Measurements from ENCODE around the gene MAPRE2. TPM values are rescaled to one million over a fixed set of nuclear protein-coding genes. Genes with fewer than 3 reads are reported as not detected.

Gene MAPRE2
- total RNA-seq, 1 donor from 2014 or later = 35.4 TPM

DNA sequence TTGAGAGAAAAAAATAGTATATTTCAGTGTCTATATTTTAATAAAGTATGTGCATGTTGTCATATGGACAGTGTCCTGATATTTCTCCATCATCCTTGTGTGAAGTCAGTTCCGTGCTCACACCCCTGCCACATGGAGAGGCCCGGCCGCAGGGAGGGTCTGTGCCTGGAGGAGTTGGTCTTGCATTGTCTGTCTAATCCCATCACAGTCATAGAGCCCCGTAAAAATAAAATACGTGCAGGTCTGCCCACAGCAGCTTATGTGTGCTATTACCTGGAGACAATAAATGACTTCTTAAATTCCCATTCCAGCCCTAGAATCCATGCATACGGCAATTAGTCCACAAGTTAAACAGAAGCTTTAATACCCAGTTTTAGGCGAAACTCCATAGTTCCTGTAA lies 20.1 kb downstream of the MAPRE2 start:
- intact Hi-C loops (cut with DNase I) = no loop called here
- no peak for DNase-seq

DNA sequence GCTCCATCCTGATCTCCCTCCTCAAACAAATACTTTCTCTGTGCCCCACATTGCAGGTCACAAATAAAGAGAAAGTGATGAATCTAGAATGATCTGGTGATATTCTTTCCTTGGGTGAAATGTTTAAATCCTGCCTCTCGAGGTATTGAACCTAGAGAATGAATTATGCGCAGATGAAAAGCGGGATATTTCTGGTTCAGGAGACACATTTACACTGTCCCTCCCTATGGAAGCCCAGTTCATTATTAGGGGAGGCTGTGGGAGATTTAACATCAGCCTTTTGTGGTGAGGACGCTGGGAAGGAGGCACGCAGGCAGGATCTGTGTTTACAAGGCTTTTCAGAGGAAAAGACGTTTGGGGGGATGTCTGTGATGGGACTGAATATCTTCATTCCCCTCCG lies 20.6 kb downstream of the MAPRE2 start:
- TF ChIP-seq, protein P1, sequence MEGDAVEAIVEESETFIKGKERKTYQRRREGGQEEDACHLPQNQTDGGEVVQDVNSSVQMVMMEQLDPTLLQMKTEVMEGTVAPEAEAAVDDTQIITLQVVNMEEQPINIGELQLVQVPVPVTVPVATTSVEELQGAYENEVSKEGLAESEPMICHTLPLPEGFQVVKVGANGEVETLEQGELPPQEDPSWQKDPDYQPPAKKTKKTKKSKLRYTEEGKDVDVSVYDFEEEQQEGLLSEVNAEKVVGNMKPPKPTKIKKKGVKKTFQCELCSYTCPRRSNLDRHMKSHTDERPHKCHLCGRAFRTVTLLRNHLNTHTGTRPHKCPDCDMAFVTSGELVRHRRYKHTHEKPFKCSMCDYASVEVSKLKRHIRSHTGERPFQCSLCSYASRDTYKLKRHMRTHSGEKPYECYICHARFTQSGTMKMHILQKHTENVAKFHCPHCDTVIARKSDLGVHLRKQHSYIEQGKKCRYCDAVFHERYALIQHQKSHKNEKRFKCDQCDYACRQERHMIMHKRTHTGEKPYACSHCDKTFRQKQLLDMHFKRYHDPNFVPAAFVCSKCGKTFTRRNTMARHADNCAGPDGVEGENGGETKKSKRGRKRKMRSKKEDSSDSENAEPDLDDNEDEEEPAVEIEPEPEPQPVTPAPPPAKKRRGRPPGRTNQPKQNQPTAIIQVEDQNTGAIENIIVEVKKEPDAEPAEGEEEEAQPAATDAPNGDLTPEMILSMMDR (IDR thresholded peaks at IDR 0.05) = no peak
- DNase-seq (no peak), ATAC-seq (no peak)
- intact Hi-C loops (cut with DNase I) = no loop called here
- no peaks in the 10 kb centered on the region for H3K9me3 ChIP-seq
- H3K27me3 ChIP-seq = no peaks in the 10 kb centered on the region
- no peak overlapping the region for H3K4me3 ChIP-seq
- H3K27ac ChIP-seq = no peak overlapping the region
- peaks cover 11% of the 10 kb centered on the region for H3K4me1 ChIP-seq
- no peaks in the 10 kb centered on the region for H3K36me3 ChIP-seq

More for the DNA sequence above, 20.1 kb downstream of the MAPRE2 start:
- H3K9me3 ChIP-seq = no peaks in the 10 kb centered on the region
- no peaks in the 10 kb centered on the region for H3K36me3 ChIP-seq
- H3K4me3 ChIP-seq = no peak overlapping the region
- no peak overlapping the region for H3K27ac ChIP-seq
- H3K27me3 ChIP-seq = no peaks in the 10 kb centered on the region
- no peak for ATAC-seq
- TF ChIP-seq, protein P1 (IDR thresholded peaks at IDR 0.05) = no peak
- H3K4me1 ChIP-seq = peaks cover 11% of the 10 kb centered on the region

DNA sequence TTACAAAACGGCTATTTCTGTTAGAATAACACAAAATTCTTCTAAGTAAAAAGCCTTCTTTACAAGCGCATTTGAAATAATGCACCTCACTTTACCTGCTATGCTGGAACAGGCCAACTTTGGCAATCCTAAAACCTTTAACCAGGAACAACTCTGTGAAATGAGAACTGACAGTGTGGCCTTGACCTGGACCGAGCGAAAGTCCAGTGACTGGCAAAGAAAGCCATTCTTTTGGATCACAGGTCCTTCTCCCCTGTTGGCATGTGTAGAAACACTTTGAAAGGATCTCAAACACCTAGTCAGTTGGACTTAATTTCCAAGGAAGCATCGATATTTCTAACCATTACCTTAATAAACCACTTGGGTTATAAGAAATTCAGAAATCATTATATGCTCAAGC lies 21.2 kb downstream of the MAPRE2 start:
- intact Hi-C loops (cut with DNase I) = no loop called here
- Histone ChIP-seq H3K4me3 (no peak overlapping the region), H3K27me3 (no peaks in the 10 kb centered on the region), H3K9me3 (no peaks in the 10 kb centered on the region), H3K4me1 (peaks cover 11% of the 10 kb centered on the region), H3K36me3 (no peaks in the 10 kb centered on the region), H3K27ac (no peak overlapping the region)
- no peak for ATAC-seq
- TF ChIP-seq, protein P1 (IDR thresholded peaks at IDR 0.05) = no peak
- DNase-seq = no peak

DNA sequence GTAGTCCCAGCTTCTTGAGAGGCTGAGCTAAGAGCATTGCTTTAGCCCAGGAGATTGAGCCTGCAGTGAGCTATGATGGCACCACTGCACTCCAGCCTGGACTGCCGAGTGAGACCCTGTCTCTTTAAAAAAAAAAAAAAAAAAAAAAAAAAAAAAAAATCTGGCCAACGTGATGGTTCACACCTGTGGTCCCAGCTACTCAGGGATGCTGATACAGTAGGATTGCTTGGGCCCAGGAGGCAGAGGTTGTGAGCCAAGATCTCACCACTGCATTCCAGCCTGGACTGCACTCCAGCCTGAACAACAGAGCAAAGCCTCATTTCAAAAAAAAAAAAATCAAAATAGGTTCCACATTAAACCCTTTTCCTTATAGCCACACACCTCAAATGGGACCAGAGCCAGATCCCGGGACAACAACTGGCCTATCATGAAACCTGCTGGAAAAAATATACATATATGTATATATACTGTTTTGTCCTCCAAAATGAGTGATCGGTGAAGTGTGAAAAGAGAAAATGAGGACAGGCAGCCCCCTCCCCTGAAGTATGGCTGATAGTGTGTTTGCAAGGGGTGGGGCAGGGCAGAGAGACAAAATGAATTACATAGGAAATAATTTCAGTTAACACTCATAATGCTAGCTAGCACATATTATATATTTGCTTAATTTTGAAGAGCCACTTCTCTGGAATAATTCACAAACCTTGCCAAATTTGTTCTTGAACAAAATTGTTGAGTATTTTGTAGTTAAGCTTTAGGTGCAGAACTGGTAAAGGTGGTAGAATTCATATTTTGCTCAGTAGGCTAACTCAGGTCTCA lies 22.9 kb downstream of the MAPRE2 start:
- intact Hi-C loops (cut with DNase I) = no loop called here
- H3K27ac ChIP-seq = no peak overlapping the region
- no peaks in the 10 kb centered on the region for H3K9me3 ChIP-seq

DNA sequence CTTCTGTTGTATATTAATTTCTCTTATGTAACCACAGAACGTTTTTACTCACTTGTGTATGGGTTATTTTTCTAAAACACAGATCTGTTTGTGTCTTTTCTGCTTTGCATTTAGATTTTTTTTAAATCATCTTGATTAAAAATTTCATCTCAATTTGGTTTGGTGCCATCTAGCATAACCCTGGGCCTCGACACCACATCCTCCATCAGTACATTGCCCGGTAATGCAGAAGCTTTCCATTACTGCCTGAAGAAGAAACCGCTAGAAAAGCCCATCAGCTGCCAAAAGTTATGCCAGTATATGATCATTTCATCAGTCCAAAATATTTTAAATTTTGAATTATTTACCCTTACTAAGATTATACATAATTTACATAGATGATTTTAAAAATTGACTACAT lies 26.2 kb downstream of the MAPRE2 start:
- Histone ChIP-seq H3K4me3 (no peak overlapping the region), H3K9me3 (no peaks in the 10 kb centered on the region), H3K27ac (no peak overlapping the region), H3K27me3 (no peaks in the 10 kb centered on the region), H3K36me3 (peaks cover 3% of the 10 kb centered on the region), H3K4me1 (peaks cover 9% of the 10 kb centered on the region)
- ATAC-seq (no peak), DNase-seq (no peak)
- TF ChIP-seq, protein P1 (IDR thresholded peaks at IDR 0.05) = no peak
- intact Hi-C loops (cut with DNase I) = no loop called here

More for the DNA sequence above, 22.9 kb downstream of the MAPRE2 start:
- H3K4me3 ChIP-seq = no peak overlapping the region
- no peaks in the 10 kb centered on the region for H3K27me3 ChIP-seq
- DNase-seq (no peak), ATAC-seq (peak; percentile 69)
- no peaks in the 10 kb centered on the region for H3K36me3 ChIP-seq
- H3K4me1 ChIP-seq = peaks cover 11% of the 10 kb centered on the region
- TF ChIP-seq, protein P1 (IDR thresholded peaks at IDR 0.05) = no peak

All from upper lobe of right lung (tissue), 1 donor.